ENCODE measurements around the gene COL26A1.

The COL26A1 gene

DNA sequence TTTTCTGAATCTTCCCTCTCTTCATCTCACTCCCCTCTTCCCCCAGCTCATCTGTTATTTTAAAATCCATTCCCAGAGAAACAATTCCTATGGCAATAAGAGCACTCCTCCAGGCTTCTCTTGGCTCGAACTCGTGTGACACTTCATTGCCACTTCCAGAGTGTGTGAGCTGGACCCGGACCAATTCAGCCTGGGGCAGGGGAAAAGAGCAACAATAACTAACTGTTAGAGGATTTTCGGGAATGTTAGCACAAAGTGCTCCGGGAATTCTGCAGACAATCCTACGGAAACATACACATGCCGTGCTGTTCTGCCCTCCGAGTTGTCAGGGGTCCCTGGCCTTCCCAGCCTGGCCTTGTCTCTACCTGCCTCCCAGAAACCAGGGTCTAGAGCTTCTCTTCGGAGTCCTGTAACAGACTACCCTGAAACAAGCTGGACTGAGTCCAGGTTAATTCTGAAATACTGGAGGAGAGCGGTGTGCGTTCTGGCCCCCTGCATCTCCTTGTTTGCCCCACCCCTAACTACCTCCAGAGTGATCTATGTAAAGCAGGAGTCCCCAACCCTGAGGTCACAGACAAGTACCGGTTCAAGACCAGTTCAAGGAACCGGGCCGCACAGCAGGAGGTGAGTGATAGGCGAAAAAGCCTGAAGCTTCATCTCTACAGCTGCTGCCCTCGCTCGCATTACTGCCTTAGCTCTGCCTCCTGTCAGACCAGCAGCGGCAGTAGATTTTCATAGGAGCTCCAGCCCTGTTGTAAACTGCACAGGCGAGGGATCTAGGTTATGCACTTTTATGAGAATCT, 11.3 kb downstream of the COL26A1 start:
- DNase-seq (ENCODE audit: low spot score) = no peak

DNA sequence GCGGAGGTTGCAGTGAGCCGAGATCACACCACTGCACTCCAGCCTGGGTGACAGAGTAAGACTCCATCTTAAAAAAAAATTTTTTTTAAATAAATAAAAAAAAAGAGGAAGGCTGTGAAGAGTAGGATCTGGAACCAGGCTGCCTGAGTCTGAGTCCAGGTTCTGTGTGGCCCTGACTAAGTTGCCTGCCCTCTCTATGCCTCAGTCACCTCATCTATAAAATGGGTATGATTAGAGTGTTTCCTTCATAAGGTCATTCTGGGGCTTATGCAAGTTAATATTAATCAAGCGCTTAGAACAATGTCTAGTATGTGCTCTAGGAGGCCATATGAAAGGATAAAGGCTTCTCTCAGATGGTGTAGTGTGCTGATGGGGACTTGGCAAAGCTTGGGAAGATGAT, 12.3 kb downstream of the COL26A1 start:
- no peak for DNase-seq (ENCODE audit: low spot score)

DNA sequence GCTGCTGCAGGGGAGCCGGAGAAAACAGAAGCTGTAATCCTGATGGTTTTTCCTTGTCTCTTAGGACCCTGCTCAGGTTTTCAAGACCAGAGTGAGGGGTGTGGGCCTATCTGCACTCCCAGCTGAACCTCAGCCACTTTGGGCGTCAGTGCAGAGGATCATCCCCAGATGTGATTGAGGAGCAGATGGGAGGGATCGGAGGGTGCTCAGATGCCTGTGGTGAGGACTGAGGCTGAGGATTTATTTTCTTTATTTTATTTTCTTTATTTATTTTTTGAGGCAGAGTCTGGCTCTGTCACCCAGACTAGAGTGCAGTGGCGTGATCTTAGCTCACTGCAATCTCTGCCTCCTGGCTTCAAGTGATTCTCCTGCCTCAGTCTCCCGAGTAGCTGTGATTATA, 13.9 kb downstream of the COL26A1 start:
- no peak for DNase-seq (ENCODE audit: low spot score)

DNA sequence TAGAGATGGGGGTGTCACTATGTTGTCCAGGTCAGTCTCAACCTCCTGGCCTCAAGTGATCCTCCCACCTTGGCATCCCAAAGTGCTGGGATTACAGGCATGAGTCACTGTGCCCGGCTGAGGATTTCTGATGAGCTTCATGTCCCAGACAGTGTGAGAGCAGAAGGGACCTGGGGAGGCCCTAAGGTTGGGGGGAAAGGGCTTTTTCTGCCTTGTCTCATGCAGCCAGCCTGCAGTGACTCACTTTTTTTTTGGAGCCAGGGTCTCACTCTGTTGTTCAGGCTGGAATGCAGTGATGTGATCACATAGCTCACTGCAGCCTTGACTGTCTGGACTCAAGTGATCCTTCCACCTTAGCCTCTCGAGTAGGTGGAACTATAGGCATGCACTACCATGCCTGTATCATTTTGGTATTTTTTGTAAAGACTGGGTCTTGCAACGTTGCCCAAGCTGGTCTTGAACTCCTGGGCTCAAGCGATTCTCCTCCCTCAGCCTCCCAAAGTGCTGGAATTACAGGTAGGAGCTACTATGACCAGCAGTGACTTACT, 14.6 kb downstream of the COL26A1 start:
- DNase-seq (ENCODE audit: low spot score) = no peak

DNA sequence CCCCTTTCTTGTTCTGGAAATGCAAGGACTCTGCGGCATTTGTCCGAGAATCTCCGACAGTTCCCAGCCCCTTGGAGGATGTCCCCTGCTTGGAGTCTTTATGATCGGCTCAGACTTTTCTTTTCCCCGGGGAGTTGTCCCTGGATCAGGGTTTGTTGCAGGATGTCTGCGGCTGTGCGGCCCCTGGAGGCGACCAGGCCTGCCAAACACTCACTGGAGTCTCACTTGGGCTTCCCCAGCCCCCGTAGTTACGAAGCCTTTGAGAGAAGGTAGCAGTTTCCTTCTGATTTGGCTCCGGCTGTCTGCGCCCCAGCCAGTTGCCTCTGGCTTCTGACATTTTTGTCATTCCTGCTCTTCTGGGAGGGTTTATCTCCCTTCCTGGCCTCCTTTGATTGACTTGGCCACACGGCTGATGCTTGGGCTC, 16.1 kb downstream of the COL26A1 start:
- peak; percentile 39 for DNase-seq (ENCODE audit: low spot score)

DNA sequence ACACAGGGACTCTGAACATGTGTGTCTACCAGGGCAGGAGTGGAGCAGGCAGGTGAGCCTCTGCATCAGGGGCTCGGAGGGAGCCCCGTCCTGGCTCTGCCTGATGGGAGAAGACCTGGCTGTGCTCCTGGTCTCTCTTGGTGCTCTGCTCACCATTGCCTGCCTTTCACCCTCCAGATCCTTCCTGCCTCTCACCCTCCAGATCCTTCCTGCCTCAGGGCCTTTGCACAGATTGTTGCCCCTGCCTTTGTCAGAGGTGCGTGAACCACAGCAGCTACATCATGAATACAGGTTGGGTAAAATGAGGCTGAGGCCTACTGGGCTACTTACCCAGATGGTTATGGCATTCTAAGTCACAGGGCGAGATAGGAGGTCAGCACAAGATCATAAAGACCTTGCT, 16.6 kb downstream of the COL26A1 start:
- no peak for DNase-seq (ENCODE audit: low spot score)

DNA sequence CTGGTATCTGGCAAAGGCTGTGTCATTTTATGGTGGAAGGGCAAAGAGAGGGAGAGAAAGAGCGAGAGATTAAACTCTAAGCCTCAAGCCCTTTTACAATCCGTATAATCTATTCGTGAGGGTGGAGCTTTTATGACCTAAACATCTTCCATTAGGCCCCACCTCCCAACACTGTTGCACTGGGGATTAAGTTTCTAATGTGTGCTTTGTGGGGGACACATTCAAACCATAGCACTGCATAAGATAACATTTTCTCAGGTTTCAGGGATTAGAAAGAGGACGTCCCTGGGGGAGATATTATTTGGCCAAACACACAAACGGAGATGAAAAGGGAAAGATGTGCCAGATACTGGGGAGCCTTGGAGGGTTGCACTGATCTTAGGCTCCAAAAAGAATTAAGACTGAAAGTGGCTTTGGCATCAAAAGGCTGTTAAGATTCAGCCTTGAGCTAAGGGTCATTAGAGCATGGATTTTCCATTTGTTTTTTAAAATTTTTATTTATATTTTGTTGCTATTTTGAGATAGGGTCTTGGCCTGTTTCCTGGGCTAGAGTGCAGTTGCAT, 19.0 kb downstream of the COL26A1 start:
- no peak for DNase-seq (ENCODE audit: low spot score)

DNA sequence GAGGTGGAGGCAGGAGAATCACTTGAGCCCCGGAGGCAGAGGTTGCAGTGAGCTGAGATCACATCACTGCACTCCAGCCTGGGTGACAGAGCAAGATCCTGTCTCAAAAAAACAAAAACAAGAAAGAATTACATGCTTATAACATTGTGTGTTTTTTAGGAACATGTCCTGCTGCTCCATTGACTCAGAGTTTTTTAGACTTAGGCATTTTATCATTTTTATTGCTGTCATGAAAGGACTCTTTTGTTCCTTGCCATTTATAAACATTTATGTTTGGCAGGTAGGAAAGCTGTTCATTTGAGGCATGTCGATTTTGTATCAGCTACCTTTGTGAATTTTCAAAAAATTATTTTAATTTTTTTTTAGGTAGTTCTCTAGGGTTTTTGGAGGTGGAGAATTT, 20.3 kb downstream of the COL26A1 start:
- DNase-seq (ENCODE audit: low spot score) = no peak

DNA sequence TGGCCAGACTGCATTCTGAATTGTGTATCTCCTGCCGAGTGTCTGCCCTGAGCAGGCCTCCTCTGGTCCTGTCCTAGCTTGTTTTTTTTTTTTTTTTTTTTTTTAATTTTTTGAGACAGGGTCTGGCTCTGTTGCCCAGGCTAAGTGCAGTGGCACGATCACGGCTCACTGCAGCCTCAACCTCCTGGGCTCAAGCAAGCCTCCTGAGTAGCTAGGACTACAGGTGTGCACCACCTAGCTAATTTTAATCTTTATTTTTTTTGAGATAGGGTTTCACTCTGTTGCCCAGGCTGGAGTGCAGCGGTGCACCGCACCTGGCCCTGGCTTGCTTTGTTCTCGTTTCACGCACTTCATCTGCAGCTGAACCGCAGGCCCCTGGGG, 23.5 kb downstream of the COL26A1 start:
- DNase-seq (ENCODE audit: low spot score) = no peak

DNA sequence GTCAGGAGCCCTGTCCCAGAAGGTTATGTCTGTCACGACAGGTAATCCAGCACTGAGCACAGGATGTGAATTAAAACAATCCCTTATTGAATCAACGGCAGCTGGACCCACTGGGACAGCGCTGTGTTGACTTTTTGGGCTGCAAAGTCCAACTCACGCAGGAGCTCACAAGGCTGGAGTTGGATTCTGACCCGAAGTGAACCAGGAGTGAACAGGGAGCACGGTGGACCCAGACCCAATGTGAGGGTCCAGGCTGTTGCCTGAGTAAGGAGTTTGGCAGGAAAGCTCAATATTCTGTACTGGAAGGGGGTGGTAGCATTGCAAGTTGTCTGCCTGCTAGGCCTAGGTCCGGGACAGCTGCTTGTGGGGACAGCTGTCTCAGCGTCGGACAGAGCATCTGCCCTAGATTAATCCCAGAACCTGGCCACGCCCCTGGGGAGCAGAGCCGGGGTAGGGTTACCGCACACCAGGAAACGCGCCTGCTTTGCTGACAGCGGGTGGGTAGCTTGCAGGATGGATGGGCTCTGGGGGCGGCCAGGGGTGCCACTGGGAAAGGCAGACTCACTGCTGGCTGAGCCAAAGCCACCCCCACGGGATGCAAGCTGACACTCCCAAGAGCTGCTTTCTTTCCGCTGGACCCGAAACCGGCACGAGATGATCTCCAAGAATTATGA, 24.0 kb downstream of the COL26A1 start:
- DNase-seq (ENCODE audit: low spot score) = no peak

DNA sequence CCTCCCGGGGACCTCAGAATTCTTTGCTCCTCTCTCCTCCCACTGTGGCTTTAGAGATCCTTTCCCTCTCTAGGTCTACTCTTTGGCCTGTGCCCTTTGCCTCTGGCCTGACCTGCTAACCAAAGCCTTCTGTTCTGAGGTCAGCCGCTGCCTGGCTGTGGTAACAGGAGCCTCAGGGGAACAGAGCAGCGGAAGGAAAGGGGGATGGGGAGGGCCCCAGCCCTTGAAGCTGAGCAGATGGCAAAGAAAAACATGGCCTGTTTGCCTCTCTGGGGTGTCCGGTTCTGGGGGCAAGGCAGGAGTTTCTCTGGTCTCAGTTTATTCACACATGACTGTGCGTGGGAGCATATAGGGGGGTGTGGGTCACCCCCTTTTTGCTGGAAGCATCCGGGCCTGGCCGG, 28.2 kb downstream of the COL26A1 start:
- no peak for DNase-seq (ENCODE audit: low spot score)

DNA sequence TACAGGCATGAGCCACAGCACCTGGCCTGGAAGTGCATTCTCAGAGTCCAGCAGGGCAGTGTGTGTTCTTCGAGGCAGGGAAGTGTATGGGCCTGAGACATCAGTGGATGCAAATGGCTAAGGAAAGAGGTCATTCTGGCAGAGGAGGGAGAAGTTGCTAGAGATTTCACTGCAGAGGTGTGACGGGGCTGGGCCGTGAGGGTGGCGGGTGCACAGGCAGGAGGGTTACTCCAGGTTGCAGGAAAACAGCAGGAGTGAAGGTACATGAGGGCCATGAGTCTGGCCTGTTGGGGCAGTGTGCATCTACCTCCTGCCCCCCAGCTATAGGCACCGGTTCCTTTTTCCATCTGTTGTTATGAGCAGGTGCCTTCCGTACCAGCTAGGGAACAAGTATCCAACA, 29.3 kb downstream of the COL26A1 start:
- DNase-seq (ENCODE audit: low spot score) = no peak

DNA sequence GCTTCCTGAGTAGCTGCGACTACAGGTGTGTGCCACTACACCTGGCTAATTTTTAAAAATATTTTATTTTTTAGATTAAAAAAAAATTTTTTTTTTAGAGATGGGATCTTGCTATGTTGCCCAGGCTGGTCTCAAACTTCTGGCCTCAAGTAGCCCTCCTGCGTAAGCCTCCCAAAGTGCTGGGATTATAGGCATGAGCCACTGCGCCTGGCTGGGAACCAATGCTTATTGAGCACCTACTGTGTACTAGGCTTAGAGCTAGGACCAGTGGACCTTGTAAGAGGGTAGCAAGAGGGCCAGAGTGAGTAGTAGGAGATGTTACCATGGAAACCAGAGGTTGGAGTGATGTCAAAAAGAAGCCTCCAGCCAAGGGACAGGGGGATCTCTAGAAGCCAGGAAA, 31.2 kb downstream of the COL26A1 start:
- no peak for DNase-seq (ENCODE audit: low spot score)

DNA sequence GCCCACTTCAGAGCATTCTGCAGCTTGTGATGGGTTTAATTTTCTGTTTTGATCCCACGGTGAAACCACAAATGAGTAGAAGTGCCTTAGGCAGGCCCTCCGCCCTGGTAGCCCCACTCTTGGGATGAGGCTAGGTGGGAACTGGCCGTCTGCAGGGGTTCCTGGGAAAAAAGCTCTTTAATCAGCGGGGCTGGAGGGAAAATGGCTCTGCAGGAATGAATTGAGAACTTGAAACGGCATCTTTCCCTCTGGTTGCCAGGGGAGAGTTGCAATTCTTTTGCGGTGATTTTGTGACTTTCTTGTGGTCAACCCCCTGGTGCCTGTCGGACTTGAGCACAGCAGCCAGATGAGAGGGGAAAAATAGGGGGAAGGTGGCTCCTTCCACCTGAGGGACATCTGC, 32.7 kb downstream of the COL26A1 start:
- no peak for DNase-seq (ENCODE audit: low spot score)

DNA sequence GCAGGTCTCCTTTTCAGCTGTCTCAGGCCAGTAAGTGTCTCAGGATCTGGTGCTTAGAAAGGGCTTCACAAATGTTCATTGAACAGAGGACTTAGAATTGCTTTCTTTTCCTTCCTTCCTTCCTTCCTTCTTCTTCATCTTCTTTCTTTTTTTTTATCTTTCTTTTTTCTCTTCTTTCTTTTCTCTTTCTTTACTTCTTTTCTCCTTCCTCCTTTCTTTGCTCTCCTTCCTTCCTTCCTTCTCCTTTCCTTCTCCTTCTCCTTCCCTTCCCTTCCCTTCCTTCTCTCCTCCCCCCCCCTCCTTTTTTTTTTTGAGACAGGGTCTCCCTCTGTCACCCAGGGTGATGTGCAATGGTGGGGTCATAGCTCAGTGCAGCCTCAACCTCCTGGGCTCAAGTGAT, 34.6 kb downstream of the COL26A1 start:
- no peak for DNase-seq (ENCODE audit: low spot score)

DNA sequence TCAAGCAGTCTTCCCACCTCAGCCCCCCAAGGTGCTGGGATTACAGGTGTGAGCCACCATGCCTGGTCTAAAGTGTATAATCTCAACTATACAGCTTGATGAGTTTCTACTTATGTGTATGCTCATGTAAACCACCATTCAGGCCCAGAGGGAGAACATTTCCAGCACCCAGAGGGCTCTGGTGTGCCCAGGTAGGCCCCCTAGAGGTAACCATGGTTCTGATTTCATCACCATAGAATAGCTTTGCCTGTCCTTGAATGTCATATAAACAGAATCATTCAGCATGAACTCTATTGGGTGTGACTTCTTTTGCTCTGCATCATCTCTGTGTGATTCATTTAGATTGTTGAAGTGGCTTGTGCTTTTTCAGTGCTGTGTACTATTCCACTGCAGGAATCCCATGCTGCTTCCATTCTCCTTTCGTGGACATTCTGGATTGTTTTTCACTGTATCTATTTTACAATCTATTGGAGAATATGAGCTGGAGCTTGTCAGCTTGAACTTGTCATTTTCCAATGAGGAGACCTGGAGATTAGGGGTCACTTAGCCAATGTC, 35.2 kb downstream of the COL26A1 start:
- DNase-seq (ENCODE audit: low spot score) = no peak

DNA sequence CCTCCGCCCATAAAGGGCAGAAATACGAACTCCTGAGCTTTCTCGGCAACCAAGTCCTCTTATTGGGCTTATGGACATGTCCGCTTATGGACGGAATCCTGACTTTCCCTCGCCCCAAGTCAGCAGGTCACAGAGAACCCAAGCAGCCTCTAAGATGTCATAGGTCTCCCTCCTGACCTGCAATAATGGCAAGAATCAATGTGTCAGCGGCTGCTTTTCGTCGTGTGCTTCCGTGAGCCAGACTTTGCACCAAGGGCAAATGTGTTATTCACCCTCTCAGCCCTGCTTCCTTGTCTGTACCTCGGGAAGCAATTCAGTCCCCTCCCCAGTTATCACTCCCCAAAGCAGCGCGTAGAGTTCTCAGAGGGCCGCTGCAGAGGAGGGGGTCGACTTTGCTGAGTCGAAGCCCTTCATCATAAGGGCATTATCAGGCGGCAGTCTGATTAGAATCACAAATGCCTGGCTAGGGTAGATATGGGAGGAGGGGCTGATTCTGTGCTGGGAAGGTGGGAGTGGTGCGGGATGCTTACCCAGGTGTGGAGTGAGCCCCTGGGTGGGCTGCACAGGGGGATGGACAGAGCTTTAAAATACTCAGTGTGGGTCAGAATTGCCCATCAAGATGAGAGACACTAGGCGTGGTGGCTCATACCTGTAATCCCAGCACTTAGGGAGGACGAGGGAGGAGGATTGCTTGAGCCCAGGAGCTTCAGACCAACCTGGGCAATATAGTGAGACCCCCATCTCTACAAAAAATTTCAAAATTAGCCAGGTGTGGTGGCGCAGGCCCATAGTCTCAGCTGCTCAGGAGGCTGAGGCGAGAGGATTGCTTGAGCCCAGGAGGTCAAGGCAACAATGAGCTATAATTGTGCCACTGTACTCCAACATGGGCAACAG, 36.0 kb downstream of the COL26A1 start:
- no peak for DNase-seq (ENCODE audit: low spot score)

DNA sequence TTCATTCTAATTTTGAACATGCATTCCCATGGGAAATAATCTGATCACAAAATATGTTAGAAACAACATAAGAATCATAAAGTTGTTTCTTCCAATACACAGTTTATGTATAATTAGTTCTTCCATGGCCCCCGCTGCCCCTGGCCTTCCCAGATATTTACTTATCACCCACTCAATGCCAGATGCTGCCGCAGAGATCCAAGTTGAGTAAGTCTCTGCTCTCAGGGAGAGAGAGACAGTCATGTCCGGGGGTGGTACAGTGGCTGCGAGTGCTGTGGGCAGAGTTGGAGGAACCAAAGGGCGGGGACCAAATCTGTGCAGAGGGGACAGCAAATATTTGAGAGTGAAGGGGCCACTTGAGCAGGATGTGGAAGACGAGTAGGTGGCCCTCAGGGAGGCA, 37.1 kb downstream of the COL26A1 start:
- DNase-seq (ENCODE audit: low spot score) = no peak

DNA sequence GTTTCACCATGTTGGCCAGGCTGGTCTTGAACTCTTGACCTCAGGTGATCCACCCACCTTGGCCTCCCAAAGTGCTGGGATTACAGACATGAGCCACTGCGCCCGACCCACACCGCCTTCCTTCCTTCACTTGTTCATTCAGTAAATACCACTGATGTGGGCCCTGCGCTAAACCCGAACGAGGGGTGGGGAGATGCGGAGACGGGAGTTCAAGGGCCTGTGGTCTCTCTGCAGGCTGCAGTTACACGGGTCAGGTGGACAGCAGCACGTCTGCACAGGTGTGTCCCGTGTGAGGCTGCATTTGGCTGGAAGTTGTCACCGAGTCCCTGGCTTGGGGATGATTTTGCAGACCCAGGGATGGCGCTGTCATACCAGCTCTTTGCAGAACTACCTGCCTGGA, 38.1 kb downstream of the COL26A1 start:
- no peak for DNase-seq (ENCODE audit: low spot score)

DNA sequence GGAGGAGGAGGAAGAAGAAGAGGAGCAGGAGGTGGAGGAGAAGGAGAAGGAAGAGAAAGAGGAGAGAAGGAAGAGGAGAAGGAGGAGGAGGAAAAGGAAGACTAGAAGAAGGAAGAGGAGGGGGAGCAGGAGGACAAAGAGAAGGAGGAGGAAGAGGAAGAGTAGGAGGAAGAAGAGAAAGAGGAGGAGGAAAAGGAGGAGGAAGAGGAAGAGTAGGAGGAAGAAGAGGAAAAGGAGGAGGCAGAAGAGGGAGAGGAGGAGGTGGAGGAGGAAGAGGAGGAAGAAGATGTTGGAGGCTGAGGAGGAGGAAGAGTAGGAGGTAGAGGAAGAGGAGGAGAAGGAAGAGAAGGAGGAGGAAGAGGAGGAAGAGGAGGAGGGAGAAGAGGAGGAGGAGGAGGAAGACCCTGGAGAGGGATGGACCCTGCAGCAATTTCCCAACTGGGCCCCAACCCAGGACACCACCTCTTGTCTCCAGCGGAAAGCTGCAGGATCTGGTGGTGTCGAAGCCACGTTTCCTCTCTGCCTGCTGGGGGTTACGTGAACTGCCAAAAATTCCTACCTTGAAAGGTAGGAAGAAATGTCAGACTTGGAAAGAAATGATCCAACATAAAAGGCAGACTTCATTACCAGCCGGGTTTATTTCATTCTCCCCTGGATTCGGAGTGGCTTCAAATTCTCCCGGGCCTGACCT, 38.9 kb downstream of the COL26A1 start:
- no peak for DNase-seq (ENCODE audit: low spot score)

DNA sequence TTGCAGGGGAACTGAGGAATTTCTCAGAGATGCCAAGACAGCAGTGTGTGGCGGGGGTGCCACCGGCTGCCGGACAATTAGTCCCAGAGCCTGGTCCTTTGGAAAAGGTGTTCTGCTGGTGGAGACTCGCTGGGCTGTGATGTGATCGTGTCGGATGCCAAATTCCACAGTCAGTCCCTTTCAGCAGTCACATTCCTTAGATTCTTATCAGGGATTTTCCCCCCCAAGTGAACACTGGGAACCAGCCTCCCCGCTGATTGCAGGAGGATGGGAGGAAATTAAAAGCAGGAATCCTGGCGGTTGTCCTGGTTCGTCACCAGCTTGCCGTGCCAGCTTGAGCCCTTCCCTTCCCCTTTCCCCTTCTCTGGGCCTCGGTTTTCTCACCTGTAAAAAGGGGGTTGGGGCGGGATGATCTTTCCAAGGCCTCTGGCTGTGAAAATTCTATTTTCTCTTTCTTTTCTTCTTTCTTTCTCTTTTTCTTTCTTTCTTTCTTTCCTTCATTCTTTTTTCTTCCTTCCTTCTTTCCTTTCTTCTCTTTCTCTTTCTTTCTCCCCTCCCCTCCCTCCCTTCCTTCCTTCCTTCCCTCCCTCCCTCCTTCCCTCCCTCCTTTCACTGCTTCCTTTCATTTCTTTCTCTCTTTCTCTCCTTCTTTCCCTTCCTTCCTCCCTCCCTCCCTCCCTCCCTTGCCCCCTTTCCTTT, 39.6 kb downstream of the COL26A1 start:
- DNase-seq (ENCODE audit: low spot score) = peak; percentile 83

All from cerebellar cortex (tissue), 1 donor.